HepG2 (cell line): Measurements from ENCODE around the gene ALOX5AP. TPM values are rescaled to one million over a fixed set of nuclear protein-coding genes. Genes with fewer than 3 reads are reported as not detected.

Experiments used
- ATAC-seq: fragments of 200-7000 bp; cut with Tn5 transposase; 3 replicates; pipeline ENCODE4 v1.9.1; 2020; ENCODE audit warnings: mild to moderate bottlenecking, moderate library complexity
- BruUV-seq: library from RNA; stranded (reverse); fragments of 400-500 nt; replicated peaks from 2 replicates; lab custom pipeline; 2021; lab: Mats Ljungman, UMichigan
- CTCF ChIA-PET: fragments of 300-600 bp; formaldehyde crosslinking; extraction: SDS; loops from one replicate; lab custom pipeline; 2021; ENCODE audit warnings: low total read pairs, inconsistent platforms, low intra/inter-chr PET ratio; lab: Yijun Ruan, JAX
- POLR2A ChIA-PET: fragments of 350-600 bp; sonication (Branson Sonifier 250); formaldehyde crosslinking; loops from one replicate; lab custom pipeline; 2020; ENCODE audit warnings: antibody characterized with exemption, inconsistent platforms; lab: Yijun Ruan, JAX
- DNase-seq: peaks from one replicate; pipeline ENCODE4 v3.0.0-alpha.2; 2015; ENCODE audit warnings: low spot score
- FAIRE-seq: peaks from 3 replicates; lab custom pipeline; 2011; peaks lifted over from hg19 to GRCh38; lab: Jason Lieb, UNC
- H2AFZ ChIP-seq: one replicate; pipeline ENCODE4 v1.6.1; 2011; ENCODE audit warnings: low read length, inconsistent platforms
- H3K27ac ChIP-seq: fragments of 300-600 bp; 3 replicates; pipeline ENCODE4 v1.8.0; 2011; ENCODE audit warnings: mixed run types, mild to moderate bottlenecking, mixed read lengths, low read length, inconsistent platforms; ENCODE audit not compliant: insufficient read depth; ENCODE audit errors: extremely low read length
- H3K27me3 ChIP-seq, 2 experiments: fragments of 200-600 bp in 1 of 2; 2 replicates in 1 of 2; 3 replicates in 1 of 2; pipeline versions ENCODE4 v1.6.0 to v1.8.0; 2011; ENCODE audit warnings: low read length in 2 of 2, mild to moderate bottlenecking in 2 of 2, moderate library complexity in 2 of 2, inconsistent platforms in 1 of 2; ENCODE audit not compliant: insufficient read depth in 2 of 2, control insufficient read depth in 1 of 2
- H3K36me3 ChIP-seq, 2 experiments: fragments of 200-600 bp in 1 of 2; replicated peaks in 1 of 2; 2 replicates in 1 of 2; 3 replicates in 1 of 2; pipeline versions ENCODE4 v1.5.1 to v1.8.0; 2011; ENCODE audit warnings: low read length in 2 of 2, inconsistent platforms in 1 of 2; ENCODE audit not compliant: insufficient read depth in 2 of 2, control insufficient read depth in 1 of 2
- H3K4me1 ChIP-seq: 2 replicates; pipeline ENCODE4 v1.5.1; 2012; ENCODE audit warnings: low read length, inconsistent platforms; ENCODE audit not compliant: insufficient read depth
- H3K4me2 ChIP-seq: 2 replicates; pipeline ENCODE4 v1.6.0; 2011; ENCODE audit warnings: low read depth, low read length, inconsistent platforms
- H3K4me3 ChIP-seq, 3 experiments: fragments of 200-600 bp in 1 of 3; sonication (generic), shearing (Covaris generic) in 1 of 3; replicated peaks in 1 of 3; 2 replicates each; pipeline ENCODE4 v1.5.1; 2011 to 2016; ENCODE audit warnings: low read length in 3 of 3, inconsistent platforms in 2 of 3, low read depth in 2 of 3, mild to moderate bottlenecking in 2 of 3, control low read depth in 1 of 3, mixed read lengths in 1 of 3; ENCODE audit not compliant: insufficient read depth in 1 of 3
- H3K79me2 ChIP-seq: one replicate; pipeline ENCODE4 v1.6.1; 2011; ENCODE audit warnings: low read length, inconsistent platforms; ENCODE audit not compliant: insufficient read depth
- H3K9ac ChIP-seq: 2 replicates; pipeline ENCODE4 v1.6.0; 2011; ENCODE audit warnings: mild to moderate bottlenecking, low read depth, low read length, inconsistent platforms; ENCODE audit not compliant: insufficient read depth
- H3K9me3 ChIP-seq: 2 replicates; pipeline ENCODE4 v1.5.1; 2012; ENCODE audit warnings: mild to moderate bottlenecking, low read length
- H4K20me1 ChIP-seq: 2 replicates; pipeline ENCODE4 v1.6.0; 2011; ENCODE audit warnings: inconsistent platforms, mild to moderate bottlenecking, low read length, moderate library complexity; ENCODE audit not compliant: insufficient read depth
- CAMTA2 ChIP-seq: sonication (generic); formaldehyde crosslinking; IDR thresholded peaks from 2 replicates; pipeline ENCODE4 v1.4.0; 2020; ENCODE audit warnings: mild to moderate bottlenecking, missing genetic modification reagents, borderline replicate concordance
- CC2D1A ChIP-seq: sonication (generic); formaldehyde crosslinking; IDR thresholded peaks from 2 replicates; pipeline ENCODE4 v1.8.1; 2023; ENCODE audit warnings: mild to moderate bottlenecking, missing genetic modification reagents
- MTA1 ChIP-seq: sonication (generic); formaldehyde crosslinking; IDR thresholded peaks from 2 replicates; pipeline ENCODE4 v1.4.0; 2020; ENCODE audit warnings: missing genetic modification reagents, mild to moderate bottlenecking, borderline replicate concordance
- MTA3 ChIP-seq: sonication (generic); formaldehyde crosslinking; IDR thresholded peaks from 2 replicates; pipeline ENCODE4 v1.4.0; 2020; ENCODE audit warnings: missing genetic modification reagents
- NBN ChIP-seq: fragments of 450-650 bp; conservative IDR thresholded peaks from 2 replicates; pipeline ENCODE4 v1.6.1; 2017
- SIX4 ChIP-seq: sonication (generic); formaldehyde crosslinking; IDR thresholded peaks from 2 replicates; pipeline ENCODE4 v1.4.0; 2020; ENCODE audit warnings: missing genetic modification reagents
- USF2 ChIP-seq, 2 experiments: sonication (generic) in 1 of 2; formaldehyde crosslinking in 1 of 2; IDR thresholded peaks; 2 replicates each; pipeline versions ENCODE4 v1.5.1 to v1.6.1; 2011 to 2020; ENCODE audit warnings: borderline replicate concordance in 1 of 2, low read depth in 1 of 2, low read length in 1 of 2, mild to moderate bottlenecking in 1 of 2, missing genetic modification reagents in 1 of 2, moderate library complexity in 1 of 2
- ZNF317 ChIP-seq: sonication (generic); formaldehyde crosslinking; IDR thresholded peaks from 2 replicates; pipeline ENCODE4 v1.5.0; 2020; ENCODE audit warnings: mild to moderate bottlenecking, missing genetic modification reagents
- ZNF607 ChIP-seq: sonication (generic); formaldehyde crosslinking; IDR thresholded peaks from 2 replicates; pipeline ENCODE4 v1.5.1; 2020; ENCODE audit warnings: missing genetic modification reagents, mild to moderate bottlenecking, borderline replicate concordance
- WGBS: methylation state at CpG from one replicate; pipeline ENCODE4 v1.1.6; 2017; ENCODE audit warnings: low lambda C conversion rate; 5-methylcytosine and 5-hydroxymethylcytosine counted together
- in situ Hi-C: cut with HindIII; loops from 2 replicates; pipeline ENCODE4 v1.10.0; 2017; ENCODE audit warnings: low pct_unique_long_range_greater_than_20kb; ENCODE audit not compliant: extremely low pct_ligation_motif_present
- intact Hi-C: fragments of 100-400 bp; cut with micrococcal nuclease; formaldehyde crosslinking; loops from one replicate; pipeline ENCODE4 v1.10.0; 2022; ENCODE audit not compliant: unreplicated experiment
- polyA plus RNA-seq, 8 experiments: library from polyadenylated mRNA; depleted of rRNA in 3 of 8; stranded (reverse) in 7 of 8; unstranded in 1 of 8; fragments of >200 nt; fragmentation: Illumina TruSeq in 4 of 8; extraction: Trizol in 4 of 8; gene quantifications; 2 replicates each; pipeline versions ENCODE4 v1.2.1 to v1.2.3, GENCODE V29; 2011 to 2016; ENCODE audit warnings: low read depth in 4 of 8, missing spikeins in 1 of 8, mixed read lengths in 1 of 8; ENCODE audit not compliant: insufficient read depth in 1 of 8
- total RNA-seq, 5 experiments: library from RNA; depleted of rRNA; stranded (reverse); fragments of >200 nt; fragmentation: Illumina TruSeq; extraction: Trizol; gene quantifications; 2 replicates each; pipeline ENCODE4 v1.2.3, GENCODE V29; 2016; ENCODE audit warnings: low read depth in 1 of 5

ALOX5AP gene
- total and polyA plus RNA-seq, 2 of the 13 experiments (the other 11 are each of a cell fraction or from before 2014, with no cell fraction given): 0.97 to 1.2 TPM

GRCh38 chr13:30715372-30715756, 20.0 kb upstream of the ALOX5AP start (continued):
- TF ChIP-seq SIX4: no peak
- TF ChIP-seq NBN: no peak
- TF ChIP-seq MTA1 (CRISPR knock-in tag): no peak
- TF ChIP-seq MTA3 (CRISPR knock-in tag): no peak

GRCh38 chr13:30715837-30716236, 19.5 kb upstream of the ALOX5AP start:
- intact Hi-C loops: no loop called here
- CTCF ChIA-PET: no interaction called here

More at GRCh38 chr13:30715837-30716236, 19.5 kb upstream of the ALOX5AP start:
- Histone ChIP-seq H3K4me1 (peaks cover 12% of the 10 kb centered on the region), H3K4me2 (no peak overlapping the region), H3K4me3 (no peak overlapping the region), H3K9ac (no peak overlapping the region), H3K27me3 (no peaks in the 10 kb centered on the region), H3K27ac (no peak overlapping the region), H4K20me1 (no peaks in the 10 kb centered on the region), H3K79me2 (no peaks in the 10 kb centered on the region), H3K36me3 (no peaks in the 10 kb centered on the region), H3K9me3 (no peaks in the 10 kb centered on the region), H2AFZ (no peak overlapping the region)
- FAIRE-seq (no peak), ATAC-seq (no peak), DNase-seq (no peak)
- TF ChIP-seq USF2 (IDR thresholded peaks at IDR 0.05; ENCODE audit: low read depth, low read length): no peak
- TF ChIP-seq USF2 (CRISPR knock-in tag; IDR thresholded peaks at IDR 0.05; ENCODE audit: borderline replicate concordance): no peak
- no peak for TF ChIP-seq ZNF317 (CRISPR knock-in tag)
- no peak for TF ChIP-seq ZNF607 (CRISPR knock-in tag)
- TF ChIP-seq CC2D1A: no peak
- TF ChIP-seq CAMTA2 (CRISPR knock-in tag): no peak
- no TSS peak for BruUV-seq
- 0% methylated on average over 3 of the region's 4 CpGs for WGBS
- POLR2A ChIA-PET: no interaction called here
- in situ Hi-C loops: no loop called here
